Activated CD4-positive, CD25-positive, alpha-beta regulatory T cell treated with anti-CD3 and anti-CD28 coated beads, Interleukin-2, amount 50 U/mL, for 16 hours (primary cell): ENCODE results near the gene USP22.

Source experiments
- DNase-seq: peaks from one replicate; pipeline ENCODE4 v3.0.0-alpha.2; 2020; ENCODE audit warnings: low read depth, low spot score

Gene USP22

GRCh38 chr17:21001813-21002221 lies 41.0 kb downstream of the USP22 start:
- DNase-seq, result no peak

- DNase-seq, result no peak
Observed at GRCh38 chr17:21001111-21001812, 41.5 kb downstream of the USP22 start.

GRCh38 chr17:20999841-21000532 lies 42.8 kb downstream of the USP22 start:
- DNase-seq, result no peak

- no peak for DNase-seq
Observed at GRCh38 chr17:20999044-20999573, 43.7 kb downstream of the USP22 start.

- no peak for DNase-seq
Observed at GRCh38 chr17:20998571-20999043, 44.2 kb downstream of the USP22 start.

- no peak for DNase-seq
Observed at GRCh38 chr17:20997711-20998570, 44.9 kb downstream of the USP22 start.

- DNase-seq, result no peak
Observed at GRCh38 chr17:20996724-20997615, 45.8 kb downstream of the USP22 start.

GRCh38 chr17:20995873-20996723 lies 46.7 kb downstream of the USP22 start:
- DNase-seq, result no peak

GRCh38 chr17:20995164-20995872 lies 47.5 kb downstream of the USP22 start:
- no peak for DNase-seq

GRCh38 chr17:20994779-20995149 lies 48.0 kb downstream of the USP22 start:
- DNase-seq, result no peak

GRCh38 chr17:20993863-20994778 lies 48.7 kb downstream of the USP22 start:
- no peak for DNase-seq

- DNase-seq, result peak; percentile 39
Observed at GRCh38 chr17:20992987-20993862, 49.6 kb downstream of the USP22 start.

- no peak for DNase-seq
Observed at GRCh38 chr17:20992416-20992815, 50.4 kb downstream of the USP22 start.

GRCh38 chr17:20991276-20992037 lies 51.4 kb downstream of the USP22 start:
- no peak for DNase-seq

- DNase-seq, result no peak
Observed at GRCh38 chr17:20989991-20990855, 52.6 kb downstream of the USP22 start.

GRCh38 chr17:20989481-20989880 lies 53.3 kb downstream of the USP22 start:
- DNase-seq, result no peak
